OCI-LY7 (cell line): ENCODE measurements around the gene SLC30A7. TPM values are rescaled to one million over a fixed set of nuclear protein-coding genes. Genes with fewer than 3 reads are reported as not detected.

ENCODE experiments used
- BruUV-seq: library from RNA; stranded (reverse); fragments of 400-500 nt; replicated peaks from 2 replicates; lab custom pipeline; 2021; lab: Mats Ljungman, UMichigan
- CTCF ChIA-PET: fragments of 300-600 bp; sonication (Branson Sonifier 250); formaldehyde crosslinking; loops from one replicate; lab custom pipeline; 2022; ENCODE audit warnings: antibody characterized with exemption; ENCODE audit not compliant: unreplicated experiment; lab: Charles Lee
- POLR2A ChIA-PET: fragments of 300-600 bp; sonication (Branson Sonifier 250); formaldehyde crosslinking; loops from one replicate; lab custom pipeline; 2022; ENCODE audit warnings: antibody characterized with exemption; lab: Charles Lee
- DNase-seq: peaks from one replicate; pipeline ENCODE4 v3.0.0-alpha.2; 2015; ENCODE audit warnings: low spot score
- H2AFZ ChIP-seq: fragments of 200-600 bp; sonication (generic), shearing (Covaris generic); 2 replicates; pipeline ENCODE4 v1.6.1; 2014; ENCODE audit warnings: mild to moderate bottlenecking, antibody characterized with exemption, low read length, moderate library complexity
- H3K27ac ChIP-seq: fragments of 200-600 bp; sonication (generic); 2 replicates; pipeline ENCODE4 v1.5.1; 2014; ENCODE audit warnings: mixed run types, low read depth, mild to moderate bottlenecking, moderate library complexity, low read length, inconsistent platforms; ENCODE audit not compliant: poor library complexity, severe bottlenecking
- H3K36me3 ChIP-seq: fragments of 200-600 bp; sonication (generic); 2 replicates; pipeline ENCODE4 v1.6.1; 2014; ENCODE audit warnings: mild to moderate bottlenecking, antibody characterized with exemption, low read length, moderate library complexity, mixed read lengths; ENCODE audit not compliant: insufficient read depth
- H3K4me1 ChIP-seq: fragments of 200-600 bp; sonication (generic); 2 replicates; pipeline ENCODE4 v1.5.1; 2014; ENCODE audit warnings: mild to moderate bottlenecking, low read length; ENCODE audit not compliant: insufficient read depth, poor library complexity, severe bottlenecking
- H3K4me2 ChIP-seq: fragments of 200-600 bp; sonication (generic); 2 replicates; pipeline ENCODE4 v1.6.1; 2014; ENCODE audit warnings: mild to moderate bottlenecking, low read length
- H3K4me3 ChIP-seq: fragments of 200-600 bp; sonication (generic); 2 replicates; pipeline ENCODE4 v1.5.1; 2014; ENCODE audit warnings: mild to moderate bottlenecking, low read depth, low read length; ENCODE audit not compliant: poor library complexity, severe bottlenecking
- H3K79me2 ChIP-seq: fragments of 200-600 bp; sonication (generic); 2 replicates; pipeline ENCODE4 v1.6.1; 2016; ENCODE audit warnings: low read depth, mild to moderate bottlenecking, low read length, moderate library complexity, mixed read lengths; ENCODE audit not compliant: insufficient read depth
- H3K9me2 ChIP-seq: fragments of 200-600 bp; sonication (generic); 2 replicates; pipeline ENCODE4 v1.6.1; 2016; ENCODE audit warnings: mild to moderate bottlenecking, low read length, mixed read lengths; ENCODE audit not compliant: insufficient read depth
- H3K9me3 ChIP-seq: fragments of 200-600 bp; sonication (generic); 2 replicates; pipeline ENCODE4 v1.6.1; 2014; ENCODE audit warnings: mild to moderate bottlenecking, mixed run types, low read length, mixed read lengths
- H4K20me1 ChIP-seq: fragments of 200-600 bp; sonication (generic); 2 replicates; pipeline ENCODE4 v1.6.1; 2014; ENCODE audit warnings: mild to moderate bottlenecking, antibody characterized with exemption, low read length, moderate library complexity, mixed read lengths; ENCODE audit not compliant: insufficient read depth
- EZH2phosphoT487 ChIP-seq: fragments of 200-600 bp; sonication (generic); IDR thresholded peaks from 2 replicates; pipeline ENCODE4 v1.6.1; 2018; ENCODE audit warnings: low read depth, borderline replicate concordance, mild to moderate bottlenecking, mixed run types, antibody characterized with exemption, low read length, moderate library complexity, mixed read lengths
- intact Hi-C: fragments of 100-400 bp; cut with micrococcal nuclease; formaldehyde crosslinking; loops from one replicate; pipeline ENCODE4 v1.10.0; 2022; ENCODE audit not compliant: unreplicated experiment
- total RNA-seq, 2 experiments: library from RNA; depleted of rRNA in 1 of 2; stranded (reverse); fragments of >200 nt in 1 of 2; shearing (Covaris generic) in 1 of 2; gene quantifications; 2 replicates each; pipeline ENCODE4 v1.2.3, GENCODE V29; 2014 to 2022
- TF ChIP-seq, protein P1 (sequence below): fragments of 200-600 bp; sonication (generic); conservative IDR thresholded peaks from 2 replicates; pipeline ENCODE4 v1.5.1; 2014; ENCODE audit warnings: mild to moderate bottlenecking, antibody characterized with exemption, low read length, moderate library complexity, mixed read lengths

Gene SLC30A7
- total RNA-seq, 2 experiments from 2014 or later = 8.6 to 15.3 TPM

DNA sequence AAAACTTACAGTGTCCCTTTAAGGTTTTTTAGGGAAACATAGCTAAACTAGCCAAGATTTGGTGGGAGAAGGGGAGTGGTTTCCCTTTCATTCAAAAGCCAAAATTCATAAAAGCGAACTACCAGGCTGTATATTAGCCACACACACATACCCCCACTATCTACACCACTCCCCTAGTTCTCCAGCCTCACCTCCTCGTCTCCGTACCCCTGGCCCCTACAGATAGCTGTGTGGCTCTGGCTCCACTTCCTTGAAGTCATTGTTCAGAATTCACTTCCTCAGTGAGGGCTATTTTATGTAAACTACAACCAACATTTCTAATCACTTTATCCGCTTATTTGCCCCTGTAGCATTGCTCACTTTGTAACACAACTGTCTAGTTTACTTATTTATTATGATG, 135.0 kb downstream of the SLC30A7 start:
- Histone ChIP-seq H3K36me3 (peaks cover 27% of the 10 kb centered on the region), H3K9me2 (no peaks in the 10 kb centered on the region), H3K4me1 (peaks cover 26% of the 10 kb centered on the region), H3K4me2 (no peak overlapping the region), H3K9me3 (peaks cover 7% of the 10 kb centered on the region; the same call in 1 of the 2 replicates), H3K79me2 (peaks cover 59% of the 10 kb centered on the region; the same call in 1 of the 2 replicates), H3K4me3 (no peak overlapping the region), H3K27ac (no peak overlapping the region), H2AFZ (no peak overlapping the region), H4K20me1 (no peaks in the 10 kb centered on the region)
- intact Hi-C loops = no loop called here
- no TSS peak for BruUV-seq
- ChIA-PET CTCF (no interaction called here), POLR2A (no interaction called here)
- DNase-seq = no peak
- no peak for TF ChIP-seq EZH2phosphoT487
- TF ChIP-seq, protein P1, sequence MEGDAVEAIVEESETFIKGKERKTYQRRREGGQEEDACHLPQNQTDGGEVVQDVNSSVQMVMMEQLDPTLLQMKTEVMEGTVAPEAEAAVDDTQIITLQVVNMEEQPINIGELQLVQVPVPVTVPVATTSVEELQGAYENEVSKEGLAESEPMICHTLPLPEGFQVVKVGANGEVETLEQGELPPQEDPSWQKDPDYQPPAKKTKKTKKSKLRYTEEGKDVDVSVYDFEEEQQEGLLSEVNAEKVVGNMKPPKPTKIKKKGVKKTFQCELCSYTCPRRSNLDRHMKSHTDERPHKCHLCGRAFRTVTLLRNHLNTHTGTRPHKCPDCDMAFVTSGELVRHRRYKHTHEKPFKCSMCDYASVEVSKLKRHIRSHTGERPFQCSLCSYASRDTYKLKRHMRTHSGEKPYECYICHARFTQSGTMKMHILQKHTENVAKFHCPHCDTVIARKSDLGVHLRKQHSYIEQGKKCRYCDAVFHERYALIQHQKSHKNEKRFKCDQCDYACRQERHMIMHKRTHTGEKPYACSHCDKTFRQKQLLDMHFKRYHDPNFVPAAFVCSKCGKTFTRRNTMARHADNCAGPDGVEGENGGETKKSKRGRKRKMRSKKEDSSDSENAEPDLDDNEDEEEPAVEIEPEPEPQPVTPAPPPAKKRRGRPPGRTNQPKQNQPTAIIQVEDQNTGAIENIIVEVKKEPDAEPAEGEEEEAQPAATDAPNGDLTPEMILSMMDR = no peak

Other genes with a start within 250 kb of the SLC30A7 start
- gene VCAM1, start 176.3 kb upstream of the SLC30A7 start, total RNA-seq (2014; rRNA removed; shearing (Covaris generic)) = not detected in 2 replicates
- not detected in 2 replicates for gene VCAM1, start 176.3 kb upstream of the SLC30A7 start, total RNA-seq (2022)
- gene EXTL2, start 1.2 kb upstream of the SLC30A7 start, total RNA-seq (2014; rRNA removed; shearing (Covaris generic)) = 3.2 and 7.0 TPM in 2 replicates
- 8.7 and 9.8 TPM in 2 replicates for gene EXTL2, start 1.2 kb upstream of the SLC30A7 start, total RNA-seq (2022)
- gene DPH5, start 129.7 kb downstream of the SLC30A7 start, total RNA-seq (2014; rRNA removed; shearing (Covaris generic)) = 19.4 and 20.3 TPM in 2 replicates
- gene DPH5, start 129.7 kb downstream of the SLC30A7 start, total RNA-seq (2022) = 44.1 and 45.6 TPM in 2 replicates